ENCODE data around the gene MEPCE.
"Not testable (repeated sequence)": the region's sequence is repeated elsewhere in the genome, so short reads cannot be mapped to it uniquely, and the experiment has no call there.

MEPCE gene

GRCh38 chr7:100434297-100435144, 4.9 kb downstream of the MEPCE start:
- DNase-seq: no peak

- peak; percentile 59 for DNase-seq
These were observed 6.0 kb downstream of the MEPCE start for GRCh38 chr7:100435401-100436304.

- no peak for DNase-seq
These were observed 7.8 kb downstream of the MEPCE start for GRCh38 chr7:100437150-100438100.

- no peak for DNase-seq
These were observed 8.5 kb downstream of the MEPCE start for GRCh38 chr7:100438172-100438571.

- DNase-seq: not testable (repeated sequence)
These were observed 9.1 kb downstream of the MEPCE start for GRCh38 chr7:100438731-100439130.

- DNase-seq: not testable (repeated sequence)
These were observed 9.6 kb downstream of the MEPCE start for GRCh38 chr7:100439244-100439643.

GRCh38 chr7:100441641-100442535, 12.3 kb downstream of the MEPCE start:
- no peak for DNase-seq

GRCh38 chr7:100443096-100443840, 13.6 kb downstream of the MEPCE start:
- no peak for DNase-seq

- DNase-seq: no peak
These were observed 15.0 kb downstream of the MEPCE start for GRCh38 chr7:100444311-100445278.

GRCh38 chr7:100446040-100446439, 16.4 kb downstream of the MEPCE start:
- no peak for DNase-seq

GRCh38 chr7:100447363-100447762, 17.7 kb downstream of the MEPCE start:
- not testable (repeated sequence) for DNase-seq

GRCh38 chr7:100449190-100449795, 19.7 kb downstream of the MEPCE start:
- no peak for DNase-seq

- no peak for DNase-seq
These were observed 22.9 kb downstream of the MEPCE start for GRCh38 chr7:100452513-100452912.

GRCh38 chr7:100453854-100454253, 24.2 kb downstream of the MEPCE start:
- DNase-seq: not testable (repeated sequence)

- no peak for DNase-seq
These were observed 25.6 kb downstream of the MEPCE start for GRCh38 chr7:100455206-100455605.

- DNase-seq: no peak
These were observed 26.9 kb downstream of the MEPCE start for GRCh38 chr7:100456562-100456961.

- no peak for DNase-seq
These were observed 27.4 kb downstream of the MEPCE start for GRCh38 chr7:100457033-100457432.

GRCh38 chr7:100464210-100464660, 34.6 kb downstream of the MEPCE start, which contains the start of gene SPACDR:
Gene SPACDR, minus strand, starts transcription at chr7:100464260. Its CDS starts 235 bp downstream, at chr7:100464025.
- DNase-seq: no peak

- no peak for DNase-seq
These were observed 35.2 kb downstream of the MEPCE start for GRCh38 chr7:100464791-100465190.

Measured in stimulated activated CD8-positive, alpha-beta memory T cell treated with anti-CD3 and anti-CD28 coated beads, Interleukin-4, amount 100 ng/mL, for 48 hours (primary cell).